ENCODE results near the gene FAM184B.

The FAM184B gene

GRCh38 chr4:17773135-17773698 is 8.2 kb downstream of the FAM184B start:
- DNase-seq (ENCODE audit: low read depth): no peak

- DNase-seq (ENCODE audit: low read depth): no peak
These were observed 10.0 kb downstream of the FAM184B start for GRCh38 chr4:17771284-17771908.

GRCh38 chr4:17770845-17771244 is 10.6 kb downstream of the FAM184B start:
- no peak for DNase-seq (ENCODE audit: low read depth)

- no peak for DNase-seq (ENCODE audit: low read depth)
These were observed 11.8 kb downstream of the FAM184B start for GRCh38 chr4:17769406-17770174.

GRCh38 chr4:17766826-17767458 is 14.5 kb downstream of the FAM184B start:
- DNase-seq (ENCODE audit: low read depth): no peak

GRCh38 chr4:17765514-17766286 is 15.7 kb downstream of the FAM184B start:
- DNase-seq (ENCODE audit: low read depth): no peak

GRCh38 chr4:17763931-17764330 is 17.5 kb downstream of the FAM184B start:
- no peak for DNase-seq (ENCODE audit: low read depth)

- DNase-seq (ENCODE audit: low read depth): no peak
These were observed 18.0 kb downstream of the FAM184B start for GRCh38 chr4:17763416-17763815.

GRCh38 chr4:17762726-17763125 is 18.7 kb downstream of the FAM184B start:
- no peak for DNase-seq (ENCODE audit: low read depth)

GRCh38 chr4:17761062-17761461 is 20.4 kb downstream of the FAM184B start:
- DNase-seq (ENCODE audit: low read depth): no peak

GRCh38 chr4:17760626-17761025 is 20.8 kb downstream of the FAM184B start:
- no peak for DNase-seq (ENCODE audit: low read depth)

GRCh38 chr4:17758485-17758884 is 22.9 kb downstream of the FAM184B start:
- no peak for DNase-seq (ENCODE audit: low read depth)

- DNase-seq (ENCODE audit: low read depth): no peak
These were observed 23.8 kb downstream of the FAM184B start for GRCh38 chr4:17757621-17758020.

- DNase-seq (ENCODE audit: low read depth): no peak
These were observed 27.8 kb downstream of the FAM184B start for GRCh38 chr4:17753646-17754045.

GRCh38 chr4:17740702-17741101 is 40.7 kb downstream of the FAM184B start:
- DNase-seq (ENCODE audit: low read depth): no peak

GRCh38 chr4:17736484-17736883 is 44.9 kb downstream of the FAM184B start:
- no peak for DNase-seq (ENCODE audit: low read depth)

- DNase-seq (ENCODE audit: low read depth): no peak
These were observed 54.5 kb downstream of the FAM184B start for GRCh38 chr4:17726911-17727310.

GRCh38 chr4:17723648-17724047 is 57.8 kb downstream of the FAM184B start:
- DNase-seq (ENCODE audit: low read depth): no peak

- DNase-seq (ENCODE audit: low read depth): no peak
These were observed 59.1 kb downstream of the FAM184B start for GRCh38 chr4:17722356-17722700.

- DNase-seq (ENCODE audit: low read depth): no peak
These were observed 59.7 kb downstream of the FAM184B start for GRCh38 chr4:17721496-17722355.

- no peak for DNase-seq (ENCODE audit: low read depth)
These were observed 62.3 kb downstream of the FAM184B start for GRCh38 chr4:17719106-17719505.
